Measurements from ENCODE around the gene TWIST2.

TWIST2 gene

GRCh38 chr2:238847841-238848690, at the start of gene TWIST2:
TSS of gene TWIST2 (plus strand) at chr2:238848085. CDS start at chr2:238848216, 131 bp downstream.
- DNase-seq, result no peak

GRCh38 chr2:238801791-238802190, 46.1 kb upstream of the TWIST2 start:
- DNase-seq, result no peak

- no peak for DNase-seq
Measured at GRCh38 chr2:238802957-238803356, 44.9 kb upstream of the TWIST2 start.

- DNase-seq, result no peak
Measured at GRCh38 chr2:238803996-238804870, 43.7 kb upstream of the TWIST2 start.

GRCh38 chr2:238808761-238809160, 39.1 kb upstream of the TWIST2 start:
- no peak for DNase-seq

- no peak for DNase-seq
Measured at GRCh38 chr2:238810321-238810720, 37.6 kb upstream of the TWIST2 start.

- DNase-seq, result no peak
Measured at GRCh38 chr2:238811293-238811692, 36.6 kb upstream of the TWIST2 start.

- no peak for DNase-seq
Measured at GRCh38 chr2:238811759-238812158, 36.1 kb upstream of the TWIST2 start.

- no peak for DNase-seq
Measured at GRCh38 chr2:238813109-238813508, 34.8 kb upstream of the TWIST2 start.

- no peak for DNase-seq
Measured at GRCh38 chr2:238814815-238815214, 33.1 kb upstream of the TWIST2 start.

- DNase-seq, result no peak
Measured at GRCh38 chr2:238816291-238816690, 31.6 kb upstream of the TWIST2 start.

- DNase-seq, result no peak
Measured at GRCh38 chr2:238817382-238817781, 30.5 kb upstream of the TWIST2 start.

- DNase-seq, result no peak
Measured at GRCh38 chr2:238817891-238818290, 30.0 kb upstream of the TWIST2 start.

GRCh38 chr2:238818561-238818960, 29.3 kb upstream of the TWIST2 start:
- DNase-seq, result no peak

GRCh38 chr2:238820197-238820596, 27.7 kb upstream of the TWIST2 start:
- DNase-seq, result no peak

- DNase-seq, result no peak
Measured at GRCh38 chr2:238820916-238821315, 27.0 kb upstream of the TWIST2 start.

- DNase-seq, result no peak
Measured at GRCh38 chr2:238821391-238821790, 26.5 kb upstream of the TWIST2 start.

- DNase-seq, result no peak
Measured at GRCh38 chr2:238821944-238822670, 25.8 kb upstream of the TWIST2 start.

GRCh38 chr2:238822955-238823354, 24.9 kb upstream of the TWIST2 start:
- DNase-seq, result no peak

- no peak for DNase-seq
Measured at GRCh38 chr2:238831177-238831576, 16.7 kb upstream of the TWIST2 start.

GRCh38 chr2:238834982-238835381, 12.9 kb upstream of the TWIST2 start:
- no peak for DNase-seq

- DNase-seq, result no peak
Measured at GRCh38 chr2:238835726-238836301, 12.1 kb upstream of the TWIST2 start.

- no peak for DNase-seq
Measured at GRCh38 chr2:238838786-238839327, 9.0 kb upstream of the TWIST2 start.

Measured in NCI-H1417 treated with DMSO at 0.1 percent for 48 hours (cell line).